MM.1S (cell line): ENCODE data around the gene CSNK1G3.

ENCODE experiments used
- CTCF ChIP-seq: fragments of 300-600 bp; sonication (generic); IDR thresholded peaks from 2 replicates; pipeline ENCODE4 v1.5.1; 2016; ENCODE audit warnings: antibody characterized with exemption, low read length, mixed read lengths
- EZH2phosphoT487 ChIP-seq: fragments of 300-600 bp; sonication (generic); IDR thresholded peaks from 2 replicates; pipeline ENCODE4 v1.6.1; 2018; ENCODE audit warnings: antibody characterized with exemption, low read length

GRCh38 chr5:123585871-123586270, 73.9 kb downstream of the CSNK1G3 start:
- TF ChIP-seq CTCF (no peak), EZH2phosphoT487 (no peak)
